Smooth muscle cell (in vitro differentiated cells): ENCODE measurements around the gene MB21D2. TPM values are rescaled to one million over a fixed set of nuclear protein-coding genes. Genes with fewer than 3 reads are reported as not detected.

Experiments used
- DNase-seq: peaks from one replicate; lab custom pipeline; 2025; ENCODE audit not compliant: unreplicated experiment; lab: John Stamatoyannopoulos, UW
- H2AFZ ChIP-seq: fragments of 200-600 bp; sonication (generic); 2 replicates; pipeline ENCODE4 v1.6.0; 2016; ENCODE audit warnings: antibody characterized with exemption, low read depth, mild to moderate bottlenecking
- H3F3A ChIP-seq: fragments of 200-600 bp; sonication (generic); 2 replicates; pipeline ENCODE4 v1.6.0; 2017; ENCODE audit warnings: antibody characterized with exemption, low read depth
- H3K27ac ChIP-seq: fragments of 200-600 bp; sonication (generic); 2 replicates; pipeline ENCODE4 v1.5.1; 2016; ENCODE audit warnings: low read depth, mild to moderate bottlenecking
- H3K27me3 ChIP-seq: fragments of 200-600 bp; sonication (generic); 2 replicates; pipeline ENCODE4 v1.6.1; 2016; ENCODE audit warnings: low read depth, mild to moderate bottlenecking
- H3K36me3 ChIP-seq: fragments of 200-600 bp; sonication (generic); 2 replicates; pipeline ENCODE4 v1.5.1; 2016; ENCODE audit warnings: low read depth
- H3K4me1 ChIP-seq: fragments of 200-600 bp; sonication (generic); 2 replicates; pipeline ENCODE4 v1.5.1; 2016; ENCODE audit warnings: low read depth
- H3K4me2 ChIP-seq: fragments of 200-600 bp; sonication (generic); 2 replicates; pipeline ENCODE4 v1.6.0; 2016; ENCODE audit warnings: mild to moderate bottlenecking
- H3K4me3 ChIP-seq: fragments of 200-600 bp; sonication (generic); 2 replicates; pipeline ENCODE4 v1.5.1; 2016; ENCODE audit warnings: mild to moderate bottlenecking
- H3K79me2 ChIP-seq: fragments of 200-600 bp; sonication (generic); 2 replicates; pipeline ENCODE4 v1.6.0; 2016; ENCODE audit warnings: low read depth, mild to moderate bottlenecking
- H3K9ac ChIP-seq: fragments of 200-600 bp; sonication (generic); 2 replicates; pipeline ENCODE4 v1.6.0; 2016; ENCODE audit warnings: low read depth
- H3K9me3 ChIP-seq: fragments of 200-600 bp; sonication (generic); replicated peaks from 2 replicates; pipeline ENCODE4 v1.5.1; 2016; ENCODE audit warnings: low read depth
- H4K20me1 ChIP-seq: fragments of 200-600 bp; sonication (generic); 2 replicates; pipeline ENCODE4 v1.6.0; 2016; ENCODE audit warnings: low read depth
- CTCF ChIP-seq: fragments of 200-600 bp; sonication (generic); IDR thresholded peaks from 2 replicates; pipeline ENCODE4 v1.5.1; 2017; ENCODE audit warnings: borderline replicate concordance, mild to moderate bottlenecking, antibody characterized with exemption; ENCODE audit not compliant: insufficient read depth, poor library complexity, severe bottlenecking
- WGBS: methylation state at CpG from one replicate; pipeline ENCODE4 v1.1.7; 2016; ENCODE audit warnings: low lambda C conversion rate; 5-methylcytosine and 5-hydroxymethylcytosine counted together
- polyA plus RNA-seq: library from polyadenylated mRNA; unstranded; fragments of >200 nt; fragmentation: Nextera tagmentation; extraction: Ambion mirVana; gene quantifications from 2 replicates; pipeline ENCODE4 v1.2.1, GENCODE V29; 2016
- total RNA-seq: library from RNA; depleted of rRNA; stranded (reverse); fragments of >200 nt; gene quantifications from 2 replicates; pipeline ENCODE4 v1.2.3, GENCODE V29; 2014

MB21D2 gene
- total and polyA plus RNA-seq, 2 experiments from 2014 or later: 5.2 to 17.1 TPM

GRCh38 chr3:192802957-192803899 is 114.4 kb downstream of the MB21D2 start:
- peaks cover 66% of the 10 kb centered on the region for H4K20me1 ChIP-seq

GRCh38 chr3:192801985-192802384 is 115.7 kb downstream of the MB21D2 start:
- H2AFZ ChIP-seq: no peak overlapping the region
- H3K9me3 ChIP-seq: no peaks in the 10 kb centered on the region
- no peak for DNase-seq
- no peaks in the 10 kb centered on the region for H3K79me2 ChIP-seq
- no peaks in the 10 kb centered on the region for H3K27me3 ChIP-seq
- WGBS: 89% methylated on average over 5 of the region's 5 CpGs
- TF ChIP-seq CTCF: no peak
- no peak overlapping the region for H3K27ac ChIP-seq
- no peaks in the 10 kb centered on the region for H3K36me3 ChIP-seq
- no peak overlapping the region for H3K4me3 ChIP-seq
- no peaks in the 10 kb centered on the region for H3K4me1 ChIP-seq
- H3K9ac ChIP-seq: no peak overlapping the region
- H4K20me1 ChIP-seq: peaks cover 55% of the 10 kb centered on the region
- no peak overlapping the region for H3K4me2 ChIP-seq
- no peaks in the 10 kb centered on the region for H3F3A ChIP-seq

More at GRCh38 chr3:192802957-192803899, 114.4 kb downstream of the MB21D2 start:
- H3K4me1 ChIP-seq: no peaks in the 10 kb centered on the region
- peak overlapping the region; percentile 10 for H3K27ac ChIP-seq
- no peak overlapping the region for H3K4me3 ChIP-seq
- H3K9me3 ChIP-seq: no peaks in the 10 kb centered on the region
- peak; percentile 48 for TF ChIP-seq CTCF
- peaks cover 11% of the 10 kb centered on the region for H3K79me2 ChIP-seq
- no peaks in the 10 kb centered on the region for H3F3A ChIP-seq
- no peak overlapping the region for H3K9ac ChIP-seq
- no peak overlapping the region for H2AFZ ChIP-seq
- no peaks in the 10 kb centered on the region for H3K36me3 ChIP-seq
- H3K27me3 ChIP-seq: no peaks in the 10 kb centered on the region
- no peak overlapping the region for H3K4me2 ChIP-seq
- WGBS: 51% methylated on average over 7 of the region's 7 CpGs
- no peak for DNase-seq

GRCh38 chr3:192799721-192800120 is 117.9 kb downstream of the MB21D2 start:
- DNase-seq: no peak
- no peak for TF ChIP-seq CTCF
- Histone ChIP-seq H3K9ac (no peak overlapping the region), H3K27ac (no peak overlapping the region), H3K27me3 (no peaks in the 10 kb centered on the region), H3F3A (no peaks in the 10 kb centered on the region), H3K4me2 (no peak overlapping the region), H3K79me2 (no peaks in the 10 kb centered on the region), H3K36me3 (no peaks in the 10 kb centered on the region), H2AFZ (no peak overlapping the region), H3K9me3 (no peaks in the 10 kb centered on the region), H3K4me1 (no peaks in the 10 kb centered on the region), H4K20me1 (peaks cover 39% of the 10 kb centered on the region), H3K4me3 (no peak overlapping the region)
- WGBS: 94% methylated on average over 2 of the region's 2 CpGs
